ENCODE results near the gene RARG.
A peak's percentile ranks its signal among the peaks of the same experiment; 100 is the strongest.

RARG gene

GRCh38 chr12:53197011-53197640 is 34.9 kb downstream of the RARG start:
- no peak for ATAC-seq
- H3K4me3 Mint-ChIP-seq, result no peak overlapping the region
- H3K36me3 Mint-ChIP-seq, result peaks cover 96% of the 10 kb centered on the region
- peaks cover 75% of the 10 kb centered on the region for H3K4me1 Mint-ChIP-seq
- DNase-seq (ENCODE audit: low spot score in 2 of 2), result no peak
- H3K9me3 Mint-ChIP-seq, result no peaks in the 10 kb centered on the region
- peak overlapping the region; percentile 16 for H3K27ac Mint-ChIP-seq

- H3K27ac Mint-ChIP-seq, result peak overlapping the region; percentile 16
- H3K4me3 Mint-ChIP-seq, result no peak overlapping the region
- no peaks in the 10 kb centered on the region for H3K9me3 Mint-ChIP-seq
- H3K4me1 Mint-ChIP-seq, result peaks cover 75% of the 10 kb centered on the region
- H3K36me3 Mint-ChIP-seq, result peaks cover 98% of the 10 kb centered on the region
- no peak for ATAC-seq
- DNase-seq (ENCODE audit: low spot score in 2 of 2), result no peak
These were observed 35.5 kb downstream of the RARG start for GRCh38 chr12:53196486-53196885.

- no peaks in the 10 kb centered on the region for H3K9me3 Mint-ChIP-seq
- ATAC-seq (no peak), DNase-seq (ENCODE audit: low spot score in 2 of 2) (no peak)
- no peak overlapping the region for H3K4me3 Mint-ChIP-seq
- H3K4me1 Mint-ChIP-seq, result peaks cover 72% of the 10 kb centered on the region
- H3K27ac Mint-ChIP-seq, result peak overlapping the region; percentile 92
- H3K36me3 Mint-ChIP-seq, result peaks cover 98% of the 10 kb centered on the region
These were observed 36.2 kb downstream of the RARG start for GRCh38 chr12:53195516-53196420.

- H3K4me1 Mint-ChIP-seq, result peaks cover 72% of the 10 kb centered on the region
- H3K36me3 Mint-ChIP-seq, result peaks cover 98% of the 10 kb centered on the region
- peak overlapping the region; percentile 92 for H3K27ac Mint-ChIP-seq
These were observed 37.0 kb downstream of the RARG start for GRCh38 chr12:53194973-53195372.

GRCh38 chr12:53193985-53194716 is 37.9 kb downstream of the RARG start:
- no peak for DNase-seq (ENCODE audit: low spot score in 2 of 2)
- H3K27ac Mint-ChIP-seq, result peak overlapping the region; percentile 81
- ATAC-seq, result no peak
- peaks cover 99% of the 10 kb centered on the region for H3K36me3 Mint-ChIP-seq
- no peaks in the 10 kb centered on the region for H3K9me3 Mint-ChIP-seq
- H3K4me1 Mint-ChIP-seq, result peaks cover 67% of the 10 kb centered on the region
- no peak overlapping the region for H3K4me3 Mint-ChIP-seq

More at GRCh38 chr12:53194973-53195372, 37.0 kb downstream of the RARG start:
- Mint-ChIP-seq H3K4me3 (no peak overlapping the region), H3K9me3 (no peaks in the 10 kb centered on the region)
- ATAC-seq, result no peak
- DNase-seq (ENCODE audit: low spot score in 2 of 2), result no peak

- ATAC-seq (no peak), DNase-seq (ENCODE audit: low spot score in 2 of 2) (no peak)
- H3K9me3 Mint-ChIP-seq, result no peaks in the 10 kb centered on the region
- peaks cover 56% of the 10 kb centered on the region for H3K4me1 Mint-ChIP-seq
- peak overlapping the region; percentile 81 for H3K27ac Mint-ChIP-seq
- H3K36me3 Mint-ChIP-seq, result peaks cover 99% of the 10 kb centered on the region
- H3K4me3 Mint-ChIP-seq, result no peak overlapping the region
These were observed 39.0 kb downstream of the RARG start for GRCh38 chr12:53193040-53193439.

GRCh38 chr12:53192531-53193021 is 39.4 kb downstream of the RARG start:
- no peak for ATAC-seq
- Mint-ChIP-seq H3K9me3 (no peaks in the 10 kb centered on the region), H3K36me3 (peaks cover 99% of the 10 kb centered on the region), H3K27ac (peak overlapping the region; percentile 81), H3K4me3 (no peak overlapping the region), H3K4me1 (peaks cover 53% of the 10 kb centered on the region)
- DNase-seq (ENCODE audit: low spot score in 2 of 2), result no peak

- no peak overlapping the region for H3K4me3 Mint-ChIP-seq
These were observed 40.0 kb downstream of the RARG start for GRCh38 chr12:53191885-53192530.

GRCh38 chr12:53191096-53191884 is 40.7 kb downstream of the RARG start:
- no peak for DNase-seq (ENCODE audit: low spot score in 2 of 2)
- H3K27ac Mint-ChIP-seq, result peak overlapping the region; percentile 81
- H3K9me3 Mint-ChIP-seq, result no peaks in the 10 kb centered on the region
- peaks cover 44% of the 10 kb centered on the region for H3K4me1 Mint-ChIP-seq
- no peak overlapping the region for H3K4me3 Mint-ChIP-seq
- H3K36me3 Mint-ChIP-seq, result peaks cover 100% of the 10 kb centered on the region
- no peak for ATAC-seq

More at GRCh38 chr12:53191885-53192530, 40.0 kb downstream of the RARG start:
- Mint-ChIP-seq H3K4me1 (peaks cover 51% of the 10 kb centered on the region), H3K36me3 (peaks cover 100% of the 10 kb centered on the region), H3K27ac (peak overlapping the region; percentile 81), H3K9me3 (no peaks in the 10 kb centered on the region)
- DNase-seq (ENCODE audit: low spot score in 2 of 2), result no peak
- no peak for ATAC-seq

GRCh38 chr12:53190108-53190729 is 41.8 kb downstream of the RARG start:
- H3K9me3 Mint-ChIP-seq, result no peaks in the 10 kb centered on the region
- peaks cover 41% of the 10 kb centered on the region for H3K4me1 Mint-ChIP-seq
- peaks cover 100% of the 10 kb centered on the region for H3K36me3 Mint-ChIP-seq
- no peak overlapping the region for H3K4me3 Mint-ChIP-seq
- DNase-seq (ENCODE audit: low spot score in 2 of 2) (no peak), ATAC-seq (peak; percentile 88)
- peak overlapping the region; percentile 77 for H3K27ac Mint-ChIP-seq

GRCh38 chr12:53187145-53187899 is 44.7 kb downstream of the RARG start:
- ATAC-seq, result no peak
- Mint-ChIP-seq H3K4me3 (no peak overlapping the region), H3K4me1 (peaks cover 52% of the 10 kb centered on the region), H3K36me3 (peaks cover 100% of the 10 kb centered on the region), H3K27ac (peak overlapping the region; percentile 26), H3K9me3 (no peaks in the 10 kb centered on the region)
- no peak for DNase-seq (ENCODE audit: low spot score in 2 of 2)

- ATAC-seq, result no peak
- H3K9me3 Mint-ChIP-seq, result no peaks in the 10 kb centered on the region
- no peak overlapping the region for H3K4me3 Mint-ChIP-seq
- peak overlapping the region; percentile 26 for H3K27ac Mint-ChIP-seq
- peaks cover 100% of the 10 kb centered on the region for H3K36me3 Mint-ChIP-seq
- no peak for DNase-seq (ENCODE audit: low spot score in 2 of 2)
- peaks cover 53% of the 10 kb centered on the region for H3K4me1 Mint-ChIP-seq
These were observed 45.3 kb downstream of the RARG start for GRCh38 chr12:53186745-53187144.

- DNase-seq (ENCODE audit: low spot score in 2 of 2) (no peak), ATAC-seq (no peak)
- Mint-ChIP-seq H3K4me1 (peaks cover 56% of the 10 kb centered on the region), H3K36me3 (peaks cover 99% of the 10 kb centered on the region), H3K4me3 (no peak overlapping the region), H3K27ac (peak overlapping the region; percentile 45), H3K9me3 (no peaks in the 10 kb centered on the region)
These were observed 46.3 kb downstream of the RARG start for GRCh38 chr12:53185582-53186153.
